Keratinocyte (primary cell): Measurements from ENCODE around the gene MET. TPM values are rescaled to one million over a fixed set of nuclear protein-coding genes. Genes with fewer than 3 reads are reported as not detected.
A peak's percentile ranks its signal among the peaks of the same experiment; 100 is the strongest.

Source experiments
- DNase-seq: peaks from one replicate; pipeline ENCODE4 v3.0.0-alpha.2; 2011; ENCODE audit warnings: low read depth, missing footprints, low spot score
- FAIRE-seq: peaks from 2 replicates; lab custom pipeline; 2011; peaks lifted over from hg19 to GRCh38; lab: Jason Lieb, UNC
- H2AFZ ChIP-seq: 2 replicates; pipeline ENCODE4 v1.6.0; 2012; ENCODE audit warnings: low read length, control low read depth, inconsistent platforms; ENCODE audit not compliant: control insufficient read depth
- H3K27ac ChIP-seq: 2 replicates; pipeline ENCODE4 v1.5.1; 2011; ENCODE audit warnings: low read length; ENCODE audit not compliant: control insufficient read depth, insufficient read depth
- H3K27me3 ChIP-seq: 3 replicates; pipeline ENCODE4 v1.6.0; 2011; ENCODE audit warnings: low read length; ENCODE audit not compliant: control insufficient read depth, insufficient read depth; ENCODE audit errors: extremely low read depth
- H3K36me3 ChIP-seq, 2 experiments: 2 replicates in 1 of 2; 3 replicates in 1 of 2; pipeline ENCODE4 v1.5.1; 2011; ENCODE audit warnings: low read length in 2 of 2, mild to moderate bottlenecking in 1 of 2; ENCODE audit not compliant: control insufficient read depth in 2 of 2, insufficient read depth in 2 of 2; ENCODE audit errors: extremely low read depth in 1 of 2
- H3K4me1 ChIP-seq: 3 replicates; pipeline ENCODE4 v1.5.1; 2011; ENCODE audit warnings: low read length; ENCODE audit not compliant: control insufficient read depth, insufficient read depth; ENCODE audit errors: extremely low read depth
- H3K4me2 ChIP-seq: 3 replicates; pipeline ENCODE4 v1.6.0; 2011; ENCODE audit warnings: low read depth, low read length; ENCODE audit not compliant: control insufficient read depth, insufficient read depth; ENCODE audit errors: extremely low read depth
- H3K4me3 ChIP-seq, 3 experiments: fragments of 200-600 bp in 1 of 3; sonication (generic) in 1 of 3; 2 replicates in 2 of 3; 3 replicates in 1 of 3; pipeline ENCODE4 v1.5.1; 2011 to 2016; ENCODE audit warnings: low read length in 3 of 3, mild to moderate bottlenecking in 3 of 3, control low read depth in 2 of 3, inconsistent platforms in 1 of 3, low read depth in 1 of 3, mixed read lengths in 1 of 3, mixed run types in 1 of 3, moderate library complexity in 1 of 3; ENCODE audit not compliant: control insufficient read depth in 2 of 3, insufficient read depth in 2 of 3; ENCODE audit errors: extremely low read depth in 1 of 3
- H3K79me2 ChIP-seq: 2 replicates; pipeline ENCODE4 v1.6.0; 2012; ENCODE audit warnings: low read length; ENCODE audit not compliant: control insufficient read depth, insufficient read depth
- H3K9ac ChIP-seq: 3 replicates; pipeline ENCODE4 v1.6.0; 2011; ENCODE audit warnings: low read length; ENCODE audit not compliant: control insufficient read depth, insufficient read depth; ENCODE audit errors: extremely low read depth
- H3K9me1 ChIP-seq: 3 replicates; pipeline ENCODE4 v1.6.0; 2011; ENCODE audit warnings: low read length; ENCODE audit not compliant: control insufficient read depth, insufficient read depth; ENCODE audit errors: extremely low read depth
- H3K9me3 ChIP-seq: 2 replicates; pipeline ENCODE4 v1.5.1; 2012; ENCODE audit warnings: low read depth, low read length; ENCODE audit not compliant: control insufficient read depth
- H4K20me1 ChIP-seq: 3 replicates; pipeline ENCODE4 v1.6.0; 2011; ENCODE audit warnings: low read length; ENCODE audit not compliant: control insufficient read depth, insufficient read depth; ENCODE audit errors: extremely low read depth
- CTCF ChIP-seq, 3 experiments: IDR thresholded peaks in 1 of 3; conservative IDR thresholded peaks in 1 of 3; optimal IDR thresholded peaks in 1 of 3; 2 replicates in 2 of 3; 3 replicates in 1 of 3; pipeline versions ENCODE3 to v1.5.1; 2011; ENCODE audit warnings: low read length in 3 of 3, mild to moderate bottlenecking in 3 of 3, moderate library complexity in 2 of 3, control low read depth in 1 of 3, inconsistent platforms in 1 of 3; ENCODE audit not compliant: insufficient read depth in 2 of 3; ENCODE audit errors: extremely low read depth in 1 of 3
- EZH2 ChIP-seq: IDR thresholded peaks from one replicate; pipeline ENCODE4 v1.6.1; 2012; ENCODE audit warnings: inconsistent platforms, mild to moderate bottlenecking, low read length, moderate library complexity
- dilution Hi-C: fragments of 300-500 bp; cut with MboI; formaldehyde crosslinking; loops from one replicate; pipeline ENCODE4 v1.7.0; 2020; ENCODE audit warnings: low sequenced_read_pairs; ENCODE audit not compliant: extremely low pct_ligation_motif_present
- polyA plus RNA-seq, 5 experiments: library from polyadenylated mRNA; depleted of rRNA in 3 of 5; stranded (reverse) in 3 of 5; stranded (forward) in 1 of 5; unstranded in 1 of 5; fragments of >200 nt; gene quantifications; 1 replicate in 1 of 5; 2 replicates in 3 of 5; 3 replicates in 1 of 5; pipeline versions ENCODE4 v1.2.1 to v1.2.3, GENCODE V29; 2011 to 2012; ENCODE audit warnings: missing spikeins in 2 of 5, low read depth in 1 of 5, low replicate concordance in 1 of 5

The MET gene
- polyA plus RNA-seq, 1 donor (not counting 4 experiments of a cell fraction or from before 2014, with no cell fraction given) = 117 TPM

- Histone ChIP-seq H3K9me3 (no peaks in the 10 kb centered on the region), H3K79me2 (no peaks in the 10 kb centered on the region), H3K9me1 (no peaks in the 10 kb centered on the region), H3K9ac (no peak overlapping the region), H4K20me1 (peaks cover 3% of the 10 kb centered on the region), H3K4me1 (peaks cover 42% of the 10 kb centered on the region), H3K36me3 (peaks cover 13 to 38% of the 10 kb centered on the region in 2 experiments), H3K27me3 (no peaks in the 10 kb centered on the region), H3K4me2 (no peak overlapping the region), H3K27ac (peak overlapping the region; percentile 27), H3K4me3 (no peak overlapping the region), H2AFZ (no peak overlapping the region)
- DNase-seq (no peak), FAIRE-seq (no peak)
- TF ChIP-seq CTCF (optimal IDR thresholded peaks at IDR 0.05 in 1 of 3, IDR thresholded peaks at IDR 0.05 in 1 of 3, conservative IDR thresholded peaks at IDR 0.05 in 1 of 3; ENCODE audit: extremely low read depth in 1 of 3, insufficient read depth in 2 of 3, low read length in 3 of 3) (no peak), EZH2 (no peak)
- dilution Hi-C loops = no loop called here
Measured at GRCh38 chr7:116797612-116798011, 125.6 kb downstream of the MET start.

- H3K4me2 ChIP-seq = no peak overlapping the region
- FAIRE-seq (no peak), DNase-seq (no peak)
- H3K27ac ChIP-seq = peak overlapping the region; percentile 27
- H3K79me2 ChIP-seq = no peaks in the 10 kb centered on the region
- no peak overlapping the region for H3K4me3 ChIP-seq
- dilution Hi-C loops = no loop called here
- TF ChIP-seq EZH2 (no peak), CTCF (optimal IDR thresholded peaks at IDR 0.05 in 1 of 3, IDR thresholded peaks at IDR 0.05 in 1 of 3, conservative IDR thresholded peaks at IDR 0.05 in 1 of 3; ENCODE audit: extremely low read depth in 1 of 3, insufficient read depth in 2 of 3, low read length in 3 of 3) (no peak)
- peaks cover 13 to 36% of the 10 kb centered on the region in 2 experiments for H3K36me3 ChIP-seq
- H3K9ac ChIP-seq = no peak overlapping the region
- no peaks in the 10 kb centered on the region for H3K9me3 ChIP-seq
- peaks cover 3% of the 10 kb centered on the region for H4K20me1 ChIP-seq
- H3K4me1 ChIP-seq = peaks cover 48% of the 10 kb centered on the region
- H3K9me1 ChIP-seq = no peaks in the 10 kb centered on the region
- H2AFZ ChIP-seq = no peak overlapping the region
- no peaks in the 10 kb centered on the region for H3K27me3 ChIP-seq
Measured at GRCh38 chr7:116798232-116798631, 126.2 kb downstream of the MET start.
